ENCODE data around the gene SLC24A1.

GRCh38 chr15:65612949-65613744, 8.6 kb upstream of the SLC24A1 start:
- TF ChIP-seq CTCF (conservative IDR thresholded peaks at IDR 0.05 in 1 of 2, IDR thresholded peaks at IDR 0.05 in 1 of 2; ENCODE audit: extremely low read depth in 1 of 2, insufficient read depth in 1 of 2, low read depth in 1 of 2, low read length in 2 of 2), result no peak
- no peak for TF ChIP-seq EZH2 (IDR thresholded peaks at IDR 0.05; ENCODE audit: borderline replicate concordance, low read length)
